Neural cell (in vitro differentiated cells): ENCODE results near the gene RIMS4. TPM values are rescaled to one million over a fixed set of nuclear protein-coding genes. Genes with fewer than 3 reads are reported as not detected.

Experiments
- H2AFZ ChIP-seq: fragments of 200-600, 300-800 bp; sonication (generic), shearing (Covaris generic); 2 replicates; pipeline ENCODE4 v1.6.0; 2014; ENCODE audit warnings: low read depth, mild to moderate bottlenecking, antibody characterized with exemption, low read length, moderate library complexity
- H3F3A ChIP-seq: fragments of 200-600 bp; shearing (Covaris generic); 2 replicates; pipeline ENCODE4 v1.6.1; 2016; ENCODE audit warnings: mild to moderate bottlenecking, moderate library complexity, mixed read lengths, antibody characterized with exemption, low read length; ENCODE audit not compliant: insufficient read depth, poor library complexity, severe bottlenecking
- H3K27ac ChIP-seq: fragments of 200-600, 300-800 bp; sonication (generic), shearing (Covaris generic); 2 replicates; pipeline ENCODE4 v1.5.1; 2014; ENCODE audit warnings: mild to moderate bottlenecking, low read length, moderate library complexity
- H3K27me3 ChIP-seq: fragments of 300-800, 200-600 bp; sonication (generic), shearing (Covaris generic); 2 replicates; pipeline ENCODE4 v1.6.0; 2014; ENCODE audit warnings: mild to moderate bottlenecking, low read depth, low read length, moderate library complexity; ENCODE audit not compliant: insufficient read depth
- H3K36me3 ChIP-seq: fragments of 300-800, 200-600 bp; sonication (generic), shearing (Covaris generic); 2 replicates; pipeline ENCODE4 v1.5.1; 2014; ENCODE audit warnings: mild to moderate bottlenecking, antibody characterized with exemption, low read length, moderate library complexity; ENCODE audit not compliant: insufficient read depth
- H3K4me2 ChIP-seq: fragments of 300-800, 200-600 bp; sonication (generic), shearing (Covaris generic); 2 replicates; pipeline ENCODE4 v1.6.0; 2014; ENCODE audit warnings: mild to moderate bottlenecking, low read length
- H3K4me3 ChIP-seq: fragments of 300-800, 200-600 bp; sonication (generic), shearing (Covaris generic); 2 replicates; pipeline ENCODE4 v1.5.1; 2014; ENCODE audit warnings: mild to moderate bottlenecking, low read length, moderate library complexity
- H3K79me2 ChIP-seq: fragments of 200-600 bp; shearing (Covaris generic); replicated peaks from 2 replicates; pipeline ENCODE4 v1.6.0; 2014; ENCODE audit warnings: mild to moderate bottlenecking, low read length, moderate library complexity; ENCODE audit not compliant: insufficient read depth
- H3K9ac ChIP-seq: fragments of 300-800, 200-600 bp; sonication (generic), shearing (Covaris generic); 2 replicates; pipeline ENCODE4 v1.6.1; 2016; ENCODE audit warnings: mild to moderate bottlenecking, low read length, mixed read lengths
- H3K9me2 ChIP-seq: fragments of 200-600 bp; shearing (Covaris generic); 2 replicates; pipeline ENCODE4 v1.6.1; 2016; ENCODE audit warnings: mild to moderate bottlenecking, low read length, mixed read lengths; ENCODE audit not compliant: insufficient read depth
- H3K9me3 ChIP-seq: fragments of 200-600, 300-800 bp; sonication (generic), shearing (Covaris generic); 2 replicates; pipeline ENCODE4 v1.6.1; 2016; ENCODE audit warnings: mild to moderate bottlenecking, mixed run types, low read length, moderate library complexity, mixed read lengths
- H4K20me1 ChIP-seq: fragments of 200-600 bp; shearing (Covaris generic); 2 replicates; pipeline ENCODE4 v1.6.1; 2016; ENCODE audit warnings: mild to moderate bottlenecking, mixed run types; ENCODE audit not compliant: insufficient read depth
- CTCF ChIP-seq: fragments of 450-650 bp; IDR thresholded peaks from 2 replicates; pipeline ENCODE4 v1.5.1; 2014; ENCODE audit warnings: antibody characterized with exemption, mild to moderate bottlenecking, moderate library complexity; ENCODE audit not compliant: poor library complexity, severe bottlenecking
- EP300 ChIP-seq: fragments of 450-650 bp; conservative IDR thresholded peaks from 2 replicates; pipeline ENCODE4 v1.6.1; 2014; ENCODE audit warnings: antibody characterized with exemption, mild to moderate bottlenecking, moderate library complexity; ENCODE audit not compliant: poor library complexity, severe bottlenecking
- EZH2 ChIP-seq: fragments of 200-600, 300-800 bp; shearing (Covaris generic), sonication (generic); IDR thresholded peaks from 2 replicates; pipeline ENCODE4 v1.6.1; 2014; ENCODE audit warnings: antibody characterized with exemption, low read length, borderline replicate concordance, mild to moderate bottlenecking; ENCODE audit not compliant: insufficient read depth, poor library complexity, severe bottlenecking
- MXI1 ChIP-seq: fragments of 450-650 bp; conservative IDR thresholded peaks from 2 replicates; pipeline ENCODE4 v1.6.1; 2014; ENCODE audit warnings: antibody characterized with exemption, mild to moderate bottlenecking; ENCODE audit not compliant: poor library complexity, severe bottlenecking
- POLR2AphosphoS5 ChIP-seq: IDR thresholded peaks from 2 replicates; pipeline ENCODE4 v1.6.1; 2012
- RAD21 ChIP-seq: fragments of 450-650 bp; conservative IDR thresholded peaks from 2 replicates; pipeline ENCODE4 v1.6.1; 2014; ENCODE audit warnings: antibody characterized with exemption, mild to moderate bottlenecking, moderate library complexity
- REST ChIP-seq: IDR thresholded peaks from 2 replicates; pipeline ENCODE4 v1.6.1; 2012; ENCODE audit warnings: borderline replicate concordance
- SMC3 ChIP-seq: fragments of 450-650 bp; conservative IDR thresholded peaks from 2 replicates; pipeline ENCODE4 v1.6.1; 2014; ENCODE audit warnings: antibody characterized with exemption, mild to moderate bottlenecking, moderate library complexity; ENCODE audit not compliant: poor library complexity
- TAF1 ChIP-seq: IDR thresholded peaks from 2 replicates; pipeline ENCODE4 v1.6.1; 2012; ENCODE audit warnings: low read depth
- polyA minus RNA-seq: library from RNA; depleted of rRNA, polyadenylated mRNA; stranded (reverse); fragments of >200 nt; gene quantifications from 2 replicates; pipeline ENCODE4 v1.2.3, GENCODE V29; 2014
- polyA plus RNA-seq: library from polyadenylated mRNA; depleted of rRNA; stranded (reverse); fragments of >200 nt; gene quantifications from 2 replicates; pipeline ENCODE4 v1.2.3, GENCODE V29; 2014

The RIMS4 gene
- polyA plus RNA-seq (40.6 and 47.2 TPM in 2 replicates), polyA minus RNA-seq (85.7 and 87.6 TPM in 2 replicates)

- Histone ChIP-seq H3K4me2 (peak within 1 kb of the TSS; percentile 73), H2AFZ (peak within 1 kb of the TSS; percentile 83), H3K36me3 (no peaks in the 10 kb centered on the region), H3K9me3 (no peaks in the 10 kb centered on the region), H4K20me1 (no peaks in the 10 kb centered on the region), H3K27ac (peak within 1 kb of the TSS; percentile 49), H3K79me2 (peaks cover 16% of the 10 kb centered on the region), H3K27me3 (peaks cover 8% of the 10 kb centered on the region), H3K4me3 (peak within 1 kb of the TSS; percentile 91), H3F3A (no peaks in the 10 kb centered on the region), H3K9me2 (no peaks in the 10 kb centered on the region), H3K9ac (peak within 1 kb of the TSS; percentile 82)
- TF ChIP-seq MXI1 (peak; percentile 26), EZH2 (no peak), CTCF (peak; percentile 44), POLR2AphosphoS5 (no peak), RAD21 (no peak), SMC3 (peak; percentile 23), EP300 (no peak), REST (no peak), TAF1 (no peak)
Observed at GRCh38 chr20:44810391-44811149, at the start of gene RIMS4. Gene RIMS4 (minus strand): TSS chr20:44810546. CDS start chr20:44810271, 275 bp downstream.

GRCh38 chr20:44858606-44859360 lies 48.4 kb upstream of the RIMS4 start:
- H3K9me3 ChIP-seq, result no peaks in the 10 kb centered on the region
- H3K36me3 ChIP-seq, result no peaks in the 10 kb centered on the region
- no peaks in the 10 kb centered on the region for H3F3A ChIP-seq
- H4K20me1 ChIP-seq, result no peaks in the 10 kb centered on the region
- H3K9me2 ChIP-seq, result no peaks in the 10 kb centered on the region
- no peak overlapping the region for H2AFZ ChIP-seq
- no peak overlapping the region for H3K27ac ChIP-seq
- TF ChIP-seq POLR2AphosphoS5 (no peak), RAD21 (no peak), SMC3 (no peak), CTCF (no peak), TAF1 (no peak), MXI1 (no peak), EZH2 (no peak), EP300 (no peak), REST (no peak)
- no peak overlapping the region for H3K9ac ChIP-seq
- H3K27me3 ChIP-seq, result no peaks in the 10 kb centered on the region
- no peak overlapping the region for H3K4me2 ChIP-seq
- H3K4me3 ChIP-seq, result no peak overlapping the region
- no peaks in the 10 kb centered on the region for H3K79me2 ChIP-seq
